Activated T-cell treated with anti-CD3 and anti-CD28 coated beads, Interleukin-2, amount 50 U/mL, for 4 hours (primary cell): ENCODE results near the gene ATP4A. TPM values are rescaled to one million over a fixed set of nuclear protein-coding genes. Genes with fewer than 3 reads are reported as not detected.
A peak's percentile ranks its signal among the peaks of the same experiment; 100 is the strongest.

Source experiments
- ATAC-seq, 2 donors: fragments of 200-7000 bp; cut with Tn5 transposase; one replicate each; pipeline ENCODE4 v1.10.0; 2021
- DNase-seq: peaks from one replicate; pipeline ENCODE4 v3.0.0-alpha.2; 2020
- H3K27me3 Mint-ChIP-seq: one replicate; pipeline ENCODE4 v1.8.0; 2021; ENCODE audit warnings: low read depth, mixed read lengths
- H3K36me3 Mint-ChIP-seq: one replicate; pipeline ENCODE4 v1.8.0; 2022; ENCODE audit warnings: mixed read lengths; ENCODE audit not compliant: insufficient read depth
- H3K4me1 Mint-ChIP-seq: one replicate; pipeline ENCODE4 v1.8.0; 2021; ENCODE audit warnings: low read depth, mixed read lengths
- H3K4me3 Mint-ChIP-seq: one replicate; pipeline ENCODE4 v1.8.0; 2021; ENCODE audit warnings: mild to moderate bottlenecking, moderate library complexity, mixed read lengths
- H3K9me3 Mint-ChIP-seq: one replicate; pipeline ENCODE4 v1.8.0; 2021; ENCODE audit warnings: mixed read lengths
- total RNA-seq, 3 donors: library from RNA; stranded (reverse); gene quantifications; one replicate each; pipeline ENCODE4 v1.2.1, GENCODE V29; 2021

Gene ATP4A
- total RNA-seq, 3 donors from 2014 or later = not detected

GRCh38 chr19:35513628-35514281 is 49.7 kb downstream of the ATP4A start, which contains the start of gene DMKN:
TSS of gene DMKN (minus strand) at chr19:35513649. CDS start at chr19:35513475, 174 bp downstream.
- peaks cover 19% of the 10 kb centered on the region for H3K27me3 Mint-ChIP-seq
- DNase-seq (no peak), ATAC-seq (no peak)
- H3K4me3 Mint-ChIP-seq = no peak within 1 kb of the TSS
- no peaks in the 10 kb centered on the region for H3K9me3 Mint-ChIP-seq
- H3K4me1 Mint-ChIP-seq = peaks cover 14% of the 10 kb centered on the region
- H3K36me3 Mint-ChIP-seq = no peaks in the 10 kb centered on the region

DNA sequence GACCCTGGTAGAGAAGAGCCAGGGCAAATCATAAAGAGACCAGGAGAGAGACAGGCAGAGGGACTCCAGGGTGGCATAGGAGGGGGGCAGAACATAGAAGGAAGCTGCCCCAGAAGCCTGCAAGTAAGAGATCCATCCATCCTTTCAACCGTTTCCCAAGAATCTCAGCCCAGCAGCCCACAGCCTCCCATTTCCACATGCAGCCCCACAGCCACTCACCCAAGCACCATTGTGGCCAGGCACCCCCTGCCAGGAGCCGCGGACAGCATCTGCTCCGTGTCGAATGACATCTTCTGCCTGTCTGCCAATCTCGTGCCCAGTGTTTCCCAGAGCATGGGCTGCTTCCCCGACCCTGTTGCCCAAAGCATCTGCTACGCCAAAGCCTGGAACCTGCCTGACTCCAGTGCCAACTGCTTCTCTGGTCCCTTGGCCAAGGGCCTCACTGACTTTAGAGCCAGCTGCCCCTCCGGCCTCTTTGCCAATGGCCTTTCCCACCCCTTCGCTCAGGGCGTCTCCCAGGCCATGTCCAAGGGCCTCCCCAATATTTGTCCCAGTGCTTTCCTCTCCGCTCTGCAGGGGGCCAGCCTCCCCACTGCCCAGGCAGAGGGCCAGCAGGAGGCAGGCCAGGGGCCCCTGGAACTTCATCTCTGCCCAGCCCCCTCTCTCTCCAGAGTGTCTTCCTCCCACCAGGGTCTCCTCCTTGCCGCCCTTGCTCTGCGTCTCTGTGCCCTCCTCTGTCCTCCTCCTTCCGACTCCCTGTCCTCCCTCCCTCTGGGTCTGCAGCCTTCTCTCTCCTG is 50.4 kb downstream of the ATP4A start:
- H3K9me3 Mint-ChIP-seq = no peaks in the 10 kb centered on the region
- H3K27me3 Mint-ChIP-seq = peaks cover 25% of the 10 kb centered on the region
- peaks cover 14% of the 10 kb centered on the region for H3K4me1 Mint-ChIP-seq
- DNase-seq = no peak
- no peaks in the 10 kb centered on the region for H3K36me3 Mint-ChIP-seq
- no peak for ATAC-seq
- no peak overlapping the region for H3K4me3 Mint-ChIP-seq

DNA sequence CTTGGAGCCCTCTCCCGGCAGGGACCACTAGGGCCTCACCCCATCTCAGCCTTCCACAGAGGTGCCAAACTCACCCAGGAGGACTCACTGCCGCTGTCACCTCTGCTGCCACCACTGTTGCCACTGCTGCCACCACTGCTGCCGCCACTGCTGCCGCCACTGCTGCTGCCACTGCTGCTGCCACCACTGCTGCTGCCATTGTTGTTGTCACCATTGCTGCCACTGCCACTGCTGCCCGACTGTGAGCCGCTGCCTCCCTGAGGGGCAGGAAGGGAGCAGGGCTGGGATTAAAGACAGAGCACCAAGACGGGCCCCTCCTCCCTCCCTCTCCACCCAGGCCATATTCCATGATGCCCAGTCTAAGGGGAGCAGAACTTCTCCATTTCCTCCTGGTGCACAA is 52.1 kb downstream of the ATP4A start:
- Mint-ChIP-seq H3K4me1 (peaks cover 14% of the 10 kb centered on the region), H3K9me3 (no peaks in the 10 kb centered on the region), H3K27me3 (peaks cover 28% of the 10 kb centered on the region)

GRCh38 chr19:35510626-35510964 is 52.9 kb downstream of the ATP4A start:
- H3K4me3 Mint-ChIP-seq = peak overlapping the region; percentile 75

More for the DNA sequence above, 52.1 kb downstream of the ATP4A start:
- no peak for DNase-seq
- H3K36me3 Mint-ChIP-seq = no peaks in the 10 kb centered on the region
- no peak overlapping the region for H3K4me3 Mint-ChIP-seq
- ATAC-seq = no peak

GRCh38 chr19:35509861-35510625 is 53.4 kb downstream of the ATP4A start:
- DNase-seq = peak; percentile 73
- Mint-ChIP-seq H3K4me1 (peaks cover 14% of the 10 kb centered on the region), H3K4me3 (peak overlapping the region; percentile 75), H3K36me3 (no peaks in the 10 kb centered on the region), H3K9me3 (no peaks in the 10 kb centered on the region), H3K27me3 (peaks cover 37% of the 10 kb centered on the region)
- peak; percentile 79 to 87 for ATAC-seq

More at GRCh38 chr19:35510626-35510964, 52.9 kb downstream of the ATP4A start:
- Mint-ChIP-seq H3K36me3 (no peaks in the 10 kb centered on the region), H3K9me3 (no peaks in the 10 kb centered on the region), H3K4me1 (peaks cover 14% of the 10 kb centered on the region), H3K27me3 (peaks cover 32% of the 10 kb centered on the region)
- ATAC-seq (no peak), DNase-seq (no peak)

DNA sequence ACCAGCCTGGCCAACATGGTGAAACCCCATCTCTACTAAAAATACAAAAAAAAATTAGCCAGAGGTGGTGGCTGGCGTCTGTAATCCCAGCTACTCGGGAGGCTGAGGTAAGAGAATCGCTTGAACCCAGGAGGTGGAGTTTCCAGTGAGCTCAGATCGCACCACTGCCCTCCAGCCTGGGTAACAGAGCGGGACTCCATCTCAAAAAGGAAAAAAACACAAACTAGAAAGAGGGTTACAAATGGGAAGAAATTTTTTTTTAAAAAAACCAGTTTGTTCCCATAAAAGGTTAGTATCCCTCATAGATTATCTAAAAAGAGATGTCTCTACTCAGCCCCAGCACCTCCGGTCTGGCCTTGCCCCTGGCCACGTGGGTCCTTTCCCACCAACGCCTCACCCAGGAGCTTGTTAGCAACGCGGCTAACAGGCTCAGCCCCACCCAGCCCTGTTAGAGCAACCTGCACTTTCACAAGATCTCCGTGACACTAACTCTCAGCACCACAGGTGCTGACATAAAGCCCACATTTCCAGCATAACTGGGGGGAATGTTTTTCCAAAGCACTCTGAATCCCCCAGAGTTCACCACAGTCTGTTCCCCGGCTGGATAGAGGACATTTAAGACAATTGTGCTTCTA is 54.3 kb downstream of the ATP4A start:
- Mint-ChIP-seq H3K36me3 (no peaks in the 10 kb centered on the region), H3K4me3 (no peak overlapping the region), H3K27me3 (peaks cover 37% of the 10 kb centered on the region), H3K4me1 (peaks cover 14% of the 10 kb centered on the region), H3K9me3 (no peaks in the 10 kb centered on the region)
- ATAC-seq = peak; percentile 50 to 53
- peak; percentile 24 for DNase-seq

DNA sequence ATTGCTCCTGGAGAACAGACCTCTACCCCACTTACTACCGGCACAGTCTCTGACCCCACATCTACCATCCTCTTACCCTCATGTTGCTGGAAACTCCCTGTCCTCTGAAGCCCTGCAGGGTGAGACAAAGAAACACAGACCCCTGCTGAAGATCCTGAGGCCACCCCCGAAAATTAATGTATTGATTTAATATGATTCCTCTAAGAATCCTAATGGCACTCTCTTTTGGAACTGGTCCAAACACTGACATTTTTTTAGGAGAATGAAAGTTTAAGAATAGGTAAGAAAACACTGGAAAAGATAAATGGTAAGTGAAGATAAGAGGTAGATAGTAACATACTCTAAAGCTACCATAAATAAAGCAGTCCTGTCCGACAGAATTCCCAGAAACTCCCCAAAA is 55.3 kb downstream of the ATP4A start:
- Mint-ChIP-seq H3K4me3 (no peak overlapping the region), H3K27me3 (peaks cover 38% of the 10 kb centered on the region), H3K9me3 (no peaks in the 10 kb centered on the region), H3K4me1 (peaks cover 14% of the 10 kb centered on the region), H3K36me3 (no peaks in the 10 kb centered on the region)
- ATAC-seq (no peak), DNase-seq (no peak)

DNA sequence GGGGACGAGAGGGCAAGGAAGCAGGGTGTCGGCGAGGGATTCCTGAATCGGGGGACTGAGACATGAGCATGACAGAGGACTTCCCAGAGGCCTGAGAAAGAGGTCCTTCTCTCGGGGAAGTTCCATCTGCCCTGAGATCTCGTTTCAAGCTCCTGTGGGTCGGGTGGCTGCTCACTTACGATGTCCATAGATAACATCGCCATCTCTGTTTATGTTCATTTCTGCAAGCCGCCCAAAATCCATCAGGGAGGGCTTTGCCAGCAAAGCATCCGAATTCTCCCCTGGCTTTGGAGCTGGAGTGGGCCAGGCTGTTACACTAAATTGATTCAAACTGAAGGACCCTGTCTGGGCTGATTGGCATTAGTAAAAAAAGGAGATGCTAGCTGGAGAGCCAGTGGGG is 55.9 kb downstream of the ATP4A start:
- ATAC-seq (no peak), DNase-seq (no peak)
- Mint-ChIP-seq H3K4me3 (no peak overlapping the region), H3K27me3 (peaks cover 39% of the 10 kb centered on the region), H3K4me1 (peaks cover 14% of the 10 kb centered on the region), H3K36me3 (no peaks in the 10 kb centered on the region), H3K9me3 (no peaks in the 10 kb centered on the region)

GRCh38 chr19:35506011-35506410 is 57.4 kb downstream of the ATP4A start:
- no peaks in the 10 kb centered on the region for H3K9me3 Mint-ChIP-seq
- H3K4me1 Mint-ChIP-seq = peaks cover 14% of the 10 kb centered on the region
- H3K36me3 Mint-ChIP-seq = no peaks in the 10 kb centered on the region
- H3K27me3 Mint-ChIP-seq = peaks cover 36% of the 10 kb centered on the region
- ATAC-seq (no peak), DNase-seq (no peak)
- H3K4me3 Mint-ChIP-seq = no peak overlapping the region

DNA sequence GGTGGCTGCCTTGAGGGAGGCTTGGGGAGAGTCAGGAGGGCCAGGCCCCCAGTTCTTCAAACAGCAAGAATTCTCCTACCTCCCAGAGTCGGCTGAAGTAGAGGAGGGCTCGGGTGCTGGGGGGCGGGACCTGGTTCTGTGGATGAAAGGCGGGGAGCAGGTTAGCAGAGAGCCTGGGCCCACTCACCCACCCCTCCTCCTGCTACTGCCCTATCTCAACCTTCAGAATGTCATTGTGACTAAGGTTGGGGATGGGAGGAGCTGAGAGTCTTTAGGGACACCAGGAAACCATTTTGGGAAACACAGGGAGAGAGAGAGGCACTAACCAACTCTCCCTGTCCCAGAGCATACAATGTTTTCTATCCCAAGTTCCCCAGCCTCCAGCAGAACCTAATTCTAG is 60.7 kb downstream of the ATP4A start:
- ATAC-seq (no peak), DNase-seq (no peak)
- Mint-ChIP-seq H3K4me3 (no peak overlapping the region), H3K36me3 (no peaks in the 10 kb centered on the region), H3K4me1 (no peaks in the 10 kb centered on the region), H3K9me3 (no peaks in the 10 kb centered on the region), H3K27me3 (peaks cover 22% of the 10 kb centered on the region)

GRCh38 chr19:35501684-35502083 is 61.8 kb downstream of the ATP4A start:
- no peak overlapping the region for H3K4me3 Mint-ChIP-seq
- DNase-seq (no peak), ATAC-seq (no peak)
- no peaks in the 10 kb centered on the region for H3K36me3 Mint-ChIP-seq
- H3K4me1 Mint-ChIP-seq = no peaks in the 10 kb centered on the region
- peaks cover 22% of the 10 kb centered on the region for H3K27me3 Mint-ChIP-seq
- H3K9me3 Mint-ChIP-seq = no peaks in the 10 kb centered on the region

DNA sequence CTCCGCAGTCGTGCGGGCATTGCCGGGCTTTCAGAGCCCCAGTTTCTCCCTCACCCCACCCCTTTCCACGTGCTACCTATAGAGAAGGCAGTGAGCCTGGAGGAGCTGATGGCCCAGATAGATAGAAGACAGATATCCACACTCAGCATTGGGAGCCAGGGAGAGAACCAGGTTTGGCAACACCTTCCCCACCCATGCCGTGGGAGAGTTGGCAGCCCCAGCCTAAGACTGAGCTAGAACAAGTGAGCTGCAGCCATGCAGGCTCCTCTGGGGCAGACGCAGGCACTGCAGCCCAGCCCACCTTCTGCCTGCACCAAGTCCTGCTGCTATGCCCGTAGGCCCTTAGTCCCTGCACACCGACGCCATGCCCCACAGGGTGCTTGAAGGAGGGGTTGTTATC is 62.8 kb downstream of the ATP4A start:
- Mint-ChIP-seq H3K36me3 (no peaks in the 10 kb centered on the region), H3K4me3 (no peak overlapping the region), H3K27me3 (peaks cover 17% of the 10 kb centered on the region), H3K9me3 (no peaks in the 10 kb centered on the region), H3K4me1 (peaks cover under 1% of the 10 kb centered on the region)
- ATAC-seq = no peak
- DNase-seq = no peak
